GM13977 (cell line): ENCODE results near the gene ASB6.
A peak's percentile ranks its signal among the peaks of the same experiment; 100 is the strongest.

Source experiments
- DNase-seq: peaks from one replicate; pipeline ENCODE4 v3.0.0; 2012; ENCODE audit warnings: low spot score
- in situ Hi-C: fragments of 300-500 bp; cut with MboI; formaldehyde crosslinking; loops from one replicate; pipeline ENCODE4 v1.12.0; 2022; ENCODE audit warnings: low sequenced_read_pairs, low pct_unique_long_range_greater_than_20kb, mixed read lengths, inconsistent platforms; ENCODE audit not compliant: unreplicated experiment
- TF ChIP-seq, protein P1 (sequence below): IDR thresholded peaks from 2 replicates; pipeline ENCODE4 v1.5.1; 2012; ENCODE audit warnings: mild to moderate bottlenecking, control low read depth; ENCODE audit not compliant: insufficient read depth; ENCODE audit errors: extremely low read depth, missing control alignments

Gene ASB6

DNA sequence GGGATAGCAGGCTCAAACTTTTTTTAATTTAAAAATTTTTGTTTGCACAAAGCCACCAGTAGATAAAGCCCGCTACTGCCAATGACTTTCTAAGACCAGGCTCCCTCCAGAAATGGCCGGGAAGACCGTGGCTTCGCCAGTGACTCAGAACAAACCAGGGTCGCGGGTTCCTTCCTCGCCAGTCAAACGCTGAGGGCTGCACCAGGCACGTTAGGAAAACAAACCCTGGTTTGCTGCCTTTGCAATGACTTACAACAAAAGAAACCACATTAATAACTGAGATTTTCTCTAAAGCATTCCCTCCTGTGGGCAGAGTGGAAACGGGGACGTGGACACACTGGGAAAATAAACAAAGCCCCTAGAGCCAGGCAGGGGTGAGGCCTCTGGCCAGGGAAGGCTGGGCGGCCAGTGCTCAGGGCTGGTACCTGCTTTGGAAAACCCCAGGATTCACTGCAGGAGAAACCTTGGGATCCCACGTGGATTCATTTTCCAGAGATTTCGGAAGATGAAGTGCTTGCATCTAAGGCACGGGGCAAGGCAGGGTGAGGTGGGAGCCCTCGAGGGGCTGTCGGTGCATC is 27.3 kb upstream of the ASB6 start:
- in situ Hi-C loops, result loop anchor here (25.0 kb wide), 1 partner anchor 118 kb away; no protein-coding TSS in a partner anchor
- TF ChIP-seq, protein P1, sequence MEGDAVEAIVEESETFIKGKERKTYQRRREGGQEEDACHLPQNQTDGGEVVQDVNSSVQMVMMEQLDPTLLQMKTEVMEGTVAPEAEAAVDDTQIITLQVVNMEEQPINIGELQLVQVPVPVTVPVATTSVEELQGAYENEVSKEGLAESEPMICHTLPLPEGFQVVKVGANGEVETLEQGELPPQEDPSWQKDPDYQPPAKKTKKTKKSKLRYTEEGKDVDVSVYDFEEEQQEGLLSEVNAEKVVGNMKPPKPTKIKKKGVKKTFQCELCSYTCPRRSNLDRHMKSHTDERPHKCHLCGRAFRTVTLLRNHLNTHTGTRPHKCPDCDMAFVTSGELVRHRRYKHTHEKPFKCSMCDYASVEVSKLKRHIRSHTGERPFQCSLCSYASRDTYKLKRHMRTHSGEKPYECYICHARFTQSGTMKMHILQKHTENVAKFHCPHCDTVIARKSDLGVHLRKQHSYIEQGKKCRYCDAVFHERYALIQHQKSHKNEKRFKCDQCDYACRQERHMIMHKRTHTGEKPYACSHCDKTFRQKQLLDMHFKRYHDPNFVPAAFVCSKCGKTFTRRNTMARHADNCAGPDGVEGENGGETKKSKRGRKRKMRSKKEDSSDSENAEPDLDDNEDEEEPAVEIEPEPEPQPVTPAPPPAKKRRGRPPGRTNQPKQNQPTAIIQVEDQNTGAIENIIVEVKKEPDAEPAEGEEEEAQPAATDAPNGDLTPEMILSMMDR, result no peak
- no peak for DNase-seq

DNA sequence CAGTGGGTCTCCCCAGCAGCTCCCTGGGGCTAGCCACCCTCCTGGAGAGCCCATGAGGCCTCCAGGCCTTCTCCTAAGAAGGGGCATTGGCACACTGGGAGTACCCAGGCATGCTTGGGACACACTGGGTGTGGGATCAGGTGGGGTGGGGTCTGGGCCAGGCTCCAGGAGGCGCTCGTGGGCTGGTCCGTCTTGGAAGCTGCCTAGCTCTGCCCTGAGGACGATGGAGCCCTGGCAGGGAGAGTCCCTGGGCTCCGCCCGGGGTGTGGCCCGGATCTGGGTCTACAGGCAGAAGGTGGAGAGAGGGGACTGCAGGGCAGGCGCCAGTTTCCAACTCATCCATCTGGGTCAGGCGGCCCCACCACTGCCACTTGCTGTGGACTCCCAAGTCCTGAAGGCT is 25.9 kb upstream of the ASB6 start:
- DNase-seq, result no peak
- TF ChIP-seq, protein P1, result no peak
- in situ Hi-C loops, result loop anchor here (25.0 kb wide), 1 partner anchor 119 kb away; no protein-coding TSS in a partner anchor

DNA sequence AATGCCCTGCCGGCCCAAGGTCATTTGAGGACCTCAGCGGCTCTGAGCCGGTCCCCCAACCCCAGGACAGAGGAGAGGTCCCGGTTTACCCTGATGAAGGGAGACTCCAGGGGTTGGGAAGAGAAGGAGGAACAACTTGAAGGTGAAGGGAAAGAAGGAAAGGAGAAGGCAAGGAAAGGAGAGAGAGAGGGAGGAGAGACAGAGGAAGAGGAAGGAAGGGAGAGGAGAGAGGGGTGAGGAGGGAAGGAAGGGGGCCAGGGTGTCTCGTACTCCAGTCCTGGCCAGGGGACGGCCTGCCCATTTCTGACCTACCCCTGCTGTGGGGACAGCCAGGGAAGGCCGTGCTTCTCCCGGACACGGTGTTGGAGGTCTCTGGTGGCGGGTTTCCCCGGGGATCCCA is 25.4 kb upstream of the ASB6 start:
- DNase-seq, result no peak
- TF ChIP-seq, protein P1, result no peak
- in situ Hi-C loops, result loop anchor here (25.0 kb wide), 1 partner anchor 120 kb away; no protein-coding TSS in a partner anchor

DNA sequence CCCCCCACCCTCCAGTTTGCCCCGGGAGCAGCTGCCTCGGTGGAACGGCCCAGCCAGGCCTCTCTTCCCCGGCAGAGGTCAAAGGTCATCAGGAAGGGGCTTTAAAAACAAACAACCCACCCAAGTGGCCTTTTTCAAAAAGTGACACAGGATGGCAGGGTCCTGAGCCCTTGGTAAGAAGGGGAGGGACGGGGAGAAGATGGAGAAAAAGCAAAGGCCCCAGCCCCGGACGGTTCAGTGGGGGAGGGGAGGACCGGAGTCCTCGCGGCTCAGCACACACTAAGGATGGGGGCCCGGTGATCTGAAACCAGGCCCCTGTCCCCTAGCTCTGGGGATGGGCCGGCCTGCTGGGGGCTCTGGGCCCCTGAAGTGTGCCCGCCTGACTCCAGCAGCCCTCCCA is 24.6 kb upstream of the ASB6 start:
- no peak for DNase-seq
- in situ Hi-C loops, result loop anchor here (25.0 kb wide), 1 partner anchor 121 kb away; no protein-coding TSS in a partner anchor
- TF ChIP-seq, protein P1, result no peak

DNA sequence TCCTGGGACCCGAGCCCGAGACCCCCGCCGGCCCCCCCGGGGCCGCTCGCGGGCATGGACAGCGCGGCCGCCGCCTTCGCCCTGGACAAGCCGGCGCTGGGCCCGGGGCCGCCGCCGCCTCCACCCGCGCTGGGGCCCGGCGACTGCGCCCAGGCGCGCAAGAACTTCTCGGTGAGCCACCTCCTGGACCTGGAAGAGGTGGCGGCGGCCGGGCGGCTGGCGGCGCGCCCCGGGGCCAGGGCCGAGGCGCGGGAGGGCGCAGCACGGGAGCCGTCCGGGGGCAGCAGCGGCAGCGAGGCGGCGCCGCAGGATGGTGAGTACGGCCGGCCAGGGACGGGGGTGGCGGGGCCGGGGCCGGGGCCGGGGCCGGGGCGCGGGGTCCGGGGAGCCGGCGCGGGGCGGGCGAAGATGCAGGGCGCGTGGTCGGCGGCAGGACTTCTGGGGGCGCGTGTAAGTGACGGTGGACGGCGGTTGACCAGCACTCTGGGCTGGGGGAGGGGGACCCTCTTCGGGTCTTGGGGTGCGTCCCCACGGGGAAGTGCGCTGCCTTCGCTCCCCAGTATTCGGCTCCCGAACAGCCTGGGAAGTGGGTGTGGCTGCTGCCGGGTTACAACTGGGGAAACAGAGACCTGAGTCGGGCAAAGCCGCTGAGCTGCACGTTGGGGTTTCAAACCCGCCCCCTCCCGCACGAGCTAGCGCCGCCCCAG is 24.0 kb upstream of the ASB6 start:
- in situ Hi-C loops, result loop anchor here (25.0 kb wide), 1 partner anchor 121 kb away; no protein-coding TSS in a partner anchor
- DNase-seq, result no peak
- TF ChIP-seq, protein P1, result no peak

DNA sequence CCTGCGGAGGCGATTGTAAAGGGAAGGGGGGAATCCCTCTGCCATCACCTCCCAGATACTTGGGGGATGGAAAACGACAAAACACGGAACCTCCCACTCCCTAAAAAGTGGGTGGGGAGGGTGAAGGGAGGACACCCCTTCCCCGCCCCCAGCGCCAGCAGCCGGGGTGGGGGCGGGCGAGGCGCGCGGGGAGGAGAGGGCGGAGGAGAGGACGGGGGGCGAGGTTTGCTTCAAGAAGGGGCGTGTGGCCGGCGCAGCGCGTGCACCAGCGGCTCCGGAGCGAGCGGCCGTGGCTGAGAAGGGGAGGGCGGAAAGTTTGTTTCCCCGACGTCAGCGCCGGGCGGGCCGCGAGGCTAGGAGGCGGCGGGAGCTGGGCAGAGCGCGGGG is 23.4 kb upstream of the ASB6 start, which contains the start of gene PRRX2:
TSS of gene PRRX2 (plus strand) at position 259 of the 387 bp plus-strand sequence. CDS start 221 bp downstream, outside the sequence.
- DNase-seq, result peak; percentile 54
- in situ Hi-C loops, result loop anchor here (25.0 kb wide), 1 partner anchor 122 kb away; no protein-coding TSS in a partner anchor
- TF ChIP-seq, protein P1, result no peak
